SK-N-SH (cell line): ENCODE results near the gene STX18. TPM values are rescaled to one million over a fixed set of nuclear protein-coding genes. Genes with fewer than 3 reads are reported as not detected.

Source experiments
- CTCF ChIA-PET: fragments of 300-600, 350-600 bp; formaldehyde crosslinking; extraction: SDS; loops from one replicate; lab custom pipeline; 2021; lab: Yijun Ruan, JAX
- POLR2A ChIA-PET: fragments of 350-600 bp; sonication (Branson Sonifier 250); formaldehyde crosslinking; extraction: SDS; loops from one replicate; lab custom pipeline; 2020; ENCODE audit warnings: antibody characterized with exemption, inconsistent platforms; lab: Yijun Ruan, JAX
- DNase-seq: peaks from one replicate; pipeline ENCODE4 v3.0.0; 2012
- H2AFZ ChIP-seq: fragments of 200-600 bp; sonication (generic); 2 replicates; pipeline ENCODE4 v1.8.1; 2016; ENCODE audit warnings: antibody characterized with exemption, mild to moderate bottlenecking, low read depth
- H3F3A ChIP-seq: fragments of 200-600 bp; sonication (generic); replicated peaks from 2 replicates; pipeline ENCODE3; 2016; ENCODE audit warnings: antibody characterized with exemption, mild to moderate bottlenecking; ENCODE audit not compliant: insufficient read depth
- H3K27ac ChIP-seq, 2 experiments: fragments of 200-500 bp in 1 of 2; fragments of 200-600 bp in 1 of 2; sonication (Bioruptor generic) in 1 of 2; sonication (generic), shearing (Covaris generic) in 1 of 2; 2 replicates each; pipeline versions ENCODE4 v1.5.1 to v1.6.1; 2014 to 2016; ENCODE audit warnings: low read depth in 2 of 2, inconsistent platforms in 1 of 2, low read length in 1 of 2, mild to moderate bottlenecking in 1 of 2, mixed read lengths in 1 of 2
- H3K27me3 ChIP-seq: fragments of 200-600 bp; sonication (generic), shearing (Covaris generic); 2 replicates; pipeline ENCODE4 v1.6.1; 2016; ENCODE audit warnings: mixed run types; ENCODE audit not compliant: insufficient read depth
- H3K36me3 ChIP-seq, 2 experiments: fragments of 200-500 bp in 1 of 2; fragments of 200-600 bp in 1 of 2; sonication (Bioruptor generic) in 1 of 2; sonication (generic) in 1 of 2; replicated peaks in 1 of 2; 2 replicates each; pipeline versions ENCODE3 to v1.5.1; 2014 to 2016; ENCODE audit warnings: low read length in 1 of 2, mild to moderate bottlenecking in 1 of 2; ENCODE audit not compliant: insufficient read depth in 2 of 2, control insufficient read depth in 1 of 2
- H3K4me1 ChIP-seq, 2 experiments: fragments of 200-500 bp in 1 of 2; fragments of 200-600 bp in 1 of 2; sonication (Bioruptor generic) in 1 of 2; sonication (generic), shearing (Covaris generic) in 1 of 2; 2 replicates each; pipeline versions ENCODE4 v1.5.1 to v1.6.1; 2014 to 2016; ENCODE audit warnings: low read depth in 1 of 2, low read length in 1 of 2, mixed run types in 1 of 2; ENCODE audit not compliant: insufficient read depth in 2 of 2, control insufficient read depth in 1 of 2
- H3K4me2 ChIP-seq: fragments of 200-600 bp; sonication (generic), shearing (Covaris generic); 2 replicates; pipeline ENCODE4 v1.6.1; 2017; ENCODE audit warnings: mixed run types
- H3K4me3 ChIP-seq, 2 experiments: fragments of 200-500 bp in 1 of 2; fragments of 200-600 bp in 1 of 2; sonication (Bioruptor generic) in 1 of 2; sonication (generic), shearing (Covaris generic) in 1 of 2; 2 replicates each; pipeline versions ENCODE4 v1.5.1 to v1.8.1; 2014 to 2016; ENCODE audit warnings: low read depth in 2 of 2, inconsistent platforms in 1 of 2, low read length in 1 of 2, mild to moderate bottlenecking in 1 of 2, mixed read lengths in 1 of 2, moderate library complexity in 1 of 2
- H3K79me2 ChIP-seq: fragments of 200-600 bp; sonication (generic); 2 replicates; pipeline ENCODE4 v1.8.1; 2017; ENCODE audit warnings: mild to moderate bottlenecking; ENCODE audit not compliant: insufficient read depth
- H3K9ac ChIP-seq: fragments of 200-600 bp; sonication (generic); 2 replicates; pipeline ENCODE4 v1.6.1; 2017; ENCODE audit warnings: mixed run types
- H3K9me2 ChIP-seq: fragments of 200-600 bp; sonication (generic); 2 replicates; pipeline ENCODE4 v1.6.1; 2017; ENCODE audit warnings: mixed run types
- H3K9me3 ChIP-seq: fragments of 200-600 bp; sonication (generic); 2 replicates; pipeline ENCODE4 v1.6.1; 2017; ENCODE audit warnings: mixed run types, mild to moderate bottlenecking, moderate library complexity
- H4K20me1 ChIP-seq: fragments of 200-600 bp; sonication (generic); 2 replicates; pipeline ENCODE4 v1.6.1; 2017; ENCODE audit warnings: mild to moderate bottlenecking, mixed run types; ENCODE audit not compliant: insufficient read depth
- CTCF ChIP-seq: fragments of 200-600 bp; sonication (generic); IDR thresholded peaks from 2 replicates; pipeline ENCODE4 v1.6.1; 2017; ENCODE audit warnings: antibody characterized with exemption, mild to moderate bottlenecking, moderate library complexity
- ELF1 ChIP-seq: IDR thresholded peaks from 2 replicates; pipeline ENCODE4 v1.4.0; 2012
- EP300 ChIP-seq, 2 experiments: IDR thresholded peaks; 2 replicates each; pipeline versions ENCODE4 v1.4.0 to v1.6.1; 2012; ENCODE audit warnings: borderline replicate concordance in 1 of 2, low read depth in 1 of 2, low read length in 1 of 2
- FOSL2 ChIP-seq: IDR thresholded peaks from 2 replicates; pipeline ENCODE4 v1.4.0; 2012; ENCODE audit warnings: low read depth, mild to moderate bottlenecking, moderate library complexity, borderline replicate concordance
- FOXM1 ChIP-seq: IDR thresholded peaks from 2 replicates; pipeline ENCODE4 v1.4.0; 2012; ENCODE audit warnings: low read depth, mild to moderate bottlenecking
- GATA2 ChIP-seq: sonication (generic); formaldehyde crosslinking; IDR thresholded peaks from 2 replicates; pipeline ENCODE4 v1.5.0; 2020; ENCODE audit warnings: mild to moderate bottlenecking, missing genetic modification reagents
- JUND ChIP-seq: IDR thresholded peaks from 2 replicates; pipeline ENCODE4 v1.4.0; 2012
- MAX ChIP-seq: IDR thresholded peaks from 2 replicates; pipeline ENCODE4 v1.4.0; 2012; ENCODE audit warnings: low read depth
- MEF2A ChIP-seq: IDR thresholded peaks from 2 replicates; pipeline ENCODE4 v1.4.0; 2012; ENCODE audit warnings: low read depth, borderline replicate concordance
- NFIC ChIP-seq: IDR thresholded peaks from 2 replicates; pipeline ENCODE4 v1.4.0; 2012; ENCODE audit warnings: borderline replicate concordance
- NRF1 ChIP-seq: IDR thresholded peaks from 2 replicates; pipeline ENCODE4 v1.6.1; 2012; ENCODE audit warnings: low read depth, mild to moderate bottlenecking, low read length
- RAD21 ChIP-seq: IDR thresholded peaks from 2 replicates; pipeline ENCODE4 v1.6.1; 2012; ENCODE audit warnings: mild to moderate bottlenecking, low read length
- REST ChIP-seq: IDR thresholded peaks from 2 replicates; pipeline ENCODE4 v1.6.1; 2012; ENCODE audit warnings: mild to moderate bottlenecking, low read depth, low read length, moderate library complexity
- RFX5 ChIP-seq: IDR thresholded peaks from 2 replicates; pipeline ENCODE4 v1.6.1; 2012; ENCODE audit warnings: mild to moderate bottlenecking, improper control_type of control experiment, low read length
- RXRA ChIP-seq: IDR thresholded peaks from 2 replicates; pipeline ENCODE4 v1.4.0; 2012; ENCODE audit warnings: low read depth, mild to moderate bottlenecking, borderline replicate concordance
- SIN3A ChIP-seq: IDR thresholded peaks from 2 replicates; pipeline ENCODE4 v1.6.1; 2012; ENCODE audit warnings: low read depth, mild to moderate bottlenecking, low read length, moderate library complexity, borderline replicate concordance
- SMC3 ChIP-seq: IDR thresholded peaks from 2 replicates; pipeline ENCODE4 v1.6.1; 2012; ENCODE audit warnings: low read depth, low read length, improper control_type of control experiment
- TCF12 ChIP-seq: IDR thresholded peaks from 2 replicates; pipeline ENCODE4 v1.4.0; 2012
- TEAD4 ChIP-seq: IDR thresholded peaks from 2 replicates; pipeline ENCODE4 v1.4.0; 2012; ENCODE audit warnings: mild to moderate bottlenecking, borderline replicate concordance; ENCODE audit not compliant: insufficient read depth
- USF1 ChIP-seq: IDR thresholded peaks from 2 replicates; pipeline ENCODE4 v1.4.0; 2012; ENCODE audit warnings: low read depth, borderline replicate concordance
- YY1 ChIP-seq: IDR thresholded peaks from 2 replicates; pipeline ENCODE4 v1.4.0; 2012; ENCODE audit warnings: low read depth, mild to moderate bottlenecking
- ZBTB33 ChIP-seq: IDR thresholded peaks from 2 replicates; pipeline ENCODE4 v1.4.0; 2012; ENCODE audit warnings: low read depth, borderline replicate concordance
- WGBS: methylation state at CpG from one replicate; pipeline ENCODE4 v1.1.6; 2017; ENCODE audit warnings: low lambda C conversion rate; 5-methylcytosine and 5-hydroxymethylcytosine counted together
- polyA plus RNA-seq, 3 experiments: library from polyadenylated mRNA; depleted of rRNA; stranded (reverse); fragments of >200 nt; gene quantifications; 2 replicates each; pipeline ENCODE4 v1.2.3, GENCODE V29; 2012
- TF ChIP-seq, protein P1 (sequence below): fragments of 150-350 bp; IDR thresholded peaks from 2 replicates; pipeline ENCODE4 v1.6.1; 2016; ENCODE audit warnings: mild to moderate bottlenecking, low read depth, low read length

STX18 gene
- polyA plus RNA-seq, 1 of the 3 experiments (the other 2 are of a cell fraction): 17.3 TPM

- WGBS: 60% methylated on average over 18 of the region's 28 CpGs
- peak overlapping the region in 1 of 2 experiments; percentile 94; a peak in 2 of 4 replicates for H3K27ac ChIP-seq
- no peak overlapping the region for H3K4me2 ChIP-seq
- H3K9ac ChIP-seq: no peak overlapping the region
- H3K9me2 ChIP-seq: no peaks in the 10 kb centered on the region
- H3K27me3 ChIP-seq: no peaks in the 10 kb centered on the region
- H3K9me3 ChIP-seq: no peaks in the 10 kb centered on the region
- no peaks in the 10 kb centered on the region for H3K79me2 ChIP-seq
- DNase-seq: peak; percentile 90
- no peaks in the 10 kb centered on the region for H3F3A ChIP-seq
- H3K36me3 ChIP-seq: no peaks in the 10 kb centered on the region
- ChIA-PET POLR2A (interaction anchor here (0.8 to 1.8 kb wide), 9 partner anchors 8 to 158 kb away, joined by 3 to 9 read pairs (median 6); partner anchors contain the start of genes NSG1 and TMEM128), CTCF (interaction anchor here (1.0 to 2.3 kb wide), 6 partner anchors 12 to 121 kb away, joined by 3 to 10 read pairs (median 6); partner anchors contain the start of gene NSG1)
- no peak overlapping the region for H3K4me3 ChIP-seq
- H2AFZ ChIP-seq: no peak overlapping the region
- H4K20me1 ChIP-seq: no peaks in the 10 kb centered on the region
- peaks cover 0 to 30% of the 10 kb centered on the region in 2 experiments; a peak in 2 of 4 replicates for H3K4me1 ChIP-seq
- TF ChIP-seq SMC3: no peak; the same call in 1 of the 2 replicates
- no peak for TF ChIP-seq USF1
- TF ChIP-seq, protein P1, sequence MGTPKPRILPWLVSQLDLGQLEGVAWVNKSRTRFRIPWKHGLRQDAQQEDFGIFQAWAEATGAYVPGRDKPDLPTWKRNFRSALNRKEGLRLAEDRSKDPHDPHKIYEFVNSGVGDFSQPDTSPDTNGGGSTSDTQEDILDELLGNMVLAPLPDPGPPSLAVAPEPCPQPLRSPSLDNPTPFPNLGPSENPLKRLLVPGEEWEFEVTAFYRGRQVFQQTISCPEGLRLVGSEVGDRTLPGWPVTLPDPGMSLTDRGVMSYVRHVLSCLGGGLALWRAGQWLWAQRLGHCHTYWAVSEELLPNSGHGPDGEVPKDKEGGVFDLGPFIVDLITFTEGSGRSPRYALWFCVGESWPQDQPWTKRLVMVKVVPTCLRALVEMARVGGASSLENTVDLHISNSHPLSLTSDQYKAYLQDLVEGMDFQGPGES: no peak
- TF ChIP-seq RXRA: no peak
- TF ChIP-seq SIN3A: no peak
- no peak for TF ChIP-seq FOXM1
- TF ChIP-seq GATA2: peak; percentile 85
- TF ChIP-seq JUND: no peak
- no peak; the same call in 1 of the 2 replicates for TF ChIP-seq RAD21
- TF ChIP-seq TCF12: no peak
- no peak for TF ChIP-seq YY1
- TF ChIP-seq FOSL2: no peak
- no peak for TF ChIP-seq REST
- TF ChIP-seq TEAD4: no peak
- no peak for TF ChIP-seq ELF1
- TF ChIP-seq RFX5: no peak
- TF ChIP-seq CTCF: no peak
- no peak for TF ChIP-seq MAX
- no peak for TF ChIP-seq MEF2A
- no peak for TF ChIP-seq ZBTB33
- no peak for TF ChIP-seq NFIC
- TF ChIP-seq NRF1: no peak
- peak in 1 of 2 experiments; percentile 50; a peak in 2 of 4 replicates for TF ChIP-seq EP300 (IDR thresholded peaks at IDR 0.05; ENCODE audit: borderline replicate concordance in 1 of 2, low read depth in 1 of 2, low read length in 1 of 2)
Measured at GRCh38 chr4:4406455-4407298, 135.2 kb downstream of the STX18 start.
